GM12878 (cell line): Measurements from ENCODE around the gene CSTF2T. TPM values are rescaled to one million over a fixed set of nuclear protein-coding genes. Genes with fewer than 3 reads are reported as not detected.

ENCODE experiments used
- ATAC-seq: fragments of 200-7000 bp; cut with Tn5 transposase; 3 replicates; pipeline ENCODE4 v1.9.1; 2020; ENCODE audit warnings: mild to moderate bottlenecking, moderate library complexity
- BruUV-seq: library from RNA; stranded (reverse); fragments of 400-500 nt; replicated peaks from 2 replicates; lab custom pipeline; 2021; lab: Mats Ljungman, UMichigan
- CTCF ChIA-PET: fragments of 300-600 bp; sonication (Branson Sonifier 250); formaldehyde crosslinking; extraction: SDS; loops from one replicate; lab custom pipeline; 2021; ENCODE audit warnings: inconsistent platforms; lab: Yijun Ruan, JAX
- POLR2A ChIA-PET: fragments of 350-600 bp; formaldehyde crosslinking; extraction: SDS; loops from one replicate; lab custom pipeline; 2021; ENCODE audit warnings: inconsistent platforms; lab: Charles Lee
- RAD21 ChIA-PET: fragments of 300-600 bp; sonication (Branson Sonifier 250); formaldehyde crosslinking; loops from one replicate; lab custom pipeline; 2023; ENCODE audit warnings: antibody characterized with exemption; ENCODE audit not compliant: unreplicated experiment; lab: Charles Lee
- SMC1A ChIA-PET: fragments of 300-600 bp; sonication (Branson Sonifier 250); formaldehyde crosslinking; loops from one replicate; lab custom pipeline; 2023; ENCODE audit not compliant: unreplicated experiment, uncharacterized antibody; lab: Charles Lee
- DNase-seq: peaks from one replicate; pipeline ENCODE4 v3.0.0-alpha.2; 2011; ENCODE audit warnings: low read depth, low spot score
- FAIRE-seq: peaks from 3 replicates; lab custom pipeline; 2011; peaks lifted over from hg19 to GRCh38; lab: Jason Lieb, UNC
- H2AFZ ChIP-seq: 2 replicates; pipeline ENCODE4 v1.6.0; 2011; ENCODE audit warnings: low read depth, low read length, control low read depth; ENCODE audit not compliant: control insufficient read depth
- H3K27ac ChIP-seq: 2 replicates; pipeline ENCODE4 v1.5.1; 2011; ENCODE audit warnings: control low read depth; ENCODE audit not compliant: control insufficient read depth, insufficient read depth
- H3K27me3 ChIP-seq, 2 experiments: replicated peaks in 1 of 2; 2 replicates each; pipeline versions ENCODE4 v1.6.0 to v1.6.1; 2011; ENCODE audit warnings: low read length in 1 of 2; ENCODE audit not compliant: control insufficient read depth in 2 of 2, insufficient read depth in 2 of 2
- H3K36me3 ChIP-seq, 2 experiments: 2 replicates each; pipeline ENCODE4 v1.5.1; 2011; ENCODE audit warnings: low read length in 1 of 2; ENCODE audit not compliant: control insufficient read depth in 2 of 2, insufficient read depth in 2 of 2
- H3K4me1 ChIP-seq: 2 replicates; pipeline ENCODE4 v1.6.1; 2011; ENCODE audit warnings: mild to moderate bottlenecking, low read length, moderate library complexity, mixed read lengths; ENCODE audit not compliant: control insufficient read depth, insufficient read depth
- H3K4me2 ChIP-seq: 2 replicates; pipeline ENCODE4 v1.6.0; 2011; ENCODE audit warnings: control low read depth; ENCODE audit not compliant: control insufficient read depth, insufficient read depth
- H3K4me3 ChIP-seq: fragments of 200-600 bp; sonication (generic); 2 replicates; pipeline ENCODE4 v1.5.1; 2016
- H3K79me2 ChIP-seq: 2 replicates; pipeline ENCODE4 v1.6.0; 2011; ENCODE audit warnings: low read length; ENCODE audit not compliant: control insufficient read depth, insufficient read depth
- H3K9ac ChIP-seq: 2 replicates; pipeline ENCODE4 v1.8.0; 2011; ENCODE audit warnings: low read length, control low read depth, mixed read lengths; ENCODE audit not compliant: control insufficient read depth, insufficient read depth
- H3K9me3 ChIP-seq: replicated peaks from 3 replicates; pipeline ENCODE4 v1.5.1; 2011; ENCODE audit warnings: mild to moderate bottlenecking, low read length; ENCODE audit not compliant: control insufficient read depth, insufficient read depth
- H4K20me1 ChIP-seq: 2 replicates; pipeline ENCODE4 v1.6.0; 2011; ENCODE audit not compliant: control insufficient read depth, insufficient read depth
- BHLHE40 ChIP-seq, 2 experiments: fragments of 450-650 bp in 1 of 2; IDR thresholded peaks; 2 replicates each; pipeline ENCODE4 v1.6.1; 2011 to 2017; ENCODE audit warnings: low read depth in 2 of 2, borderline replicate concordance in 1 of 2, improper control_type of control experiment in 1 of 2, low read length in 1 of 2, mild to moderate bottlenecking in 1 of 2
- CHD2 ChIP-seq: IDR thresholded peaks from 2 replicates; pipeline ENCODE4 v1.6.1; 2011; ENCODE audit warnings: low read depth, low read length, improper control_type of control experiment, borderline replicate concordance
- FOS ChIP-seq: IDR thresholded peaks from 3 replicates; pipeline ENCODE4 v1.6.1; 2011; ENCODE audit warnings: borderline replicate concordance; ENCODE audit not compliant: insufficient read length; ENCODE audit errors: extremely low read depth
- GABPA ChIP-seq: IDR thresholded peaks from 2 replicates; pipeline ENCODE4 v1.6.1; 2014; ENCODE audit warnings: antibody characterized with exemption, low read depth, mild to moderate bottlenecking, inconsistent platforms
- IKZF2 ChIP-seq, 2 experiments: fragments of 450-650 bp; IDR thresholded peaks; 2 replicates each; pipeline ENCODE4 v1.6.1; 2017; ENCODE audit warnings: mild to moderate bottlenecking in 2 of 2, moderate library complexity in 2 of 2
- POU2F2 ChIP-seq: IDR thresholded peaks from 3 replicates; pipeline ENCODE4 v1.6.1; 2011; ENCODE audit warnings: low read depth, mild to moderate bottlenecking, low read length, borderline replicate concordance
- SIN3A ChIP-seq: IDR thresholded peaks from 2 replicates; pipeline ENCODE4 v1.6.1; 2012; ENCODE audit warnings: low read depth, low read length, improper control_type of control experiment
- SMC3 ChIP-seq: IDR thresholded peaks from 2 replicates; pipeline ENCODE4 v1.6.1; 2011; ENCODE audit warnings: low read length, improper control_type of control experiment, borderline replicate concordance
- WGBS: methylation state at CpG from one replicate; pipeline ENCODE4 v1.1.6; 2016; ENCODE audit warnings: low lambda C conversion rate; ENCODE audit not compliant: insufficient replicate concordance, insufficient coverage; ENCODE audit errors: missing lambda C conversion rate; 5-methylcytosine and 5-hydroxymethylcytosine counted together
- in situ Hi-C: fragments of 300-500 bp; cut with MboI; formaldehyde crosslinking; loops from 9 replicates; pipeline ENCODE4 v1.14.3; 2018; ENCODE audit warnings: mixed read lengths
- intact Hi-C: fragments of 100-400 bp; cut with micrococcal nuclease; formaldehyde crosslinking; loops from one replicate; pipeline ENCODE4 v1.14.2; 2022; ENCODE audit not compliant: unreplicated experiment
- polyA plus RNA-seq, 11 experiments: library from polyadenylated mRNA; depleted of rRNA in 4 of 11; unstranded in 6 of 11; stranded (reverse) in 5 of 11; fragments of >200 nt; fragmentation: Nextera tagmentation in 4 of 11; fragmentation: Illumina TruSeq in 1 of 11; extraction: Ambion mirVana in 4 of 11; extraction: Trizol in 1 of 11; gene quantifications; 1 replicate in 1 of 11; 2 replicates in 10 of 11; pipeline versions ENCODE4 v1.2.1 to v1.2.3, GENCODE V29; 2011 to 2016; ENCODE audit warnings: inconsistent platforms in 2 of 11, missing spikeins in 2 of 11, low read depth in 1 of 11
- total RNA-seq, 4 experiments: library from RNA; depleted of rRNA in 3 of 4; stranded (reverse); fragments of >200 nt in 3 of 4; fragmentation: Illumina TruSeq in 1 of 4; extraction: Trizol in 1 of 4; gene quantifications; 2 replicates each; pipeline versions ENCODE4 v1.2.1 to v1.2.3, GENCODE V29; 2013 to 2021

Gene CSTF2T
- total and polyA plus RNA-seq, 10 of the 15 experiments (the other 5 are each of a cell fraction or from before 2014, with no cell fraction given) = 6.8 to 23.8 (median 14.3) TPM

DNA sequence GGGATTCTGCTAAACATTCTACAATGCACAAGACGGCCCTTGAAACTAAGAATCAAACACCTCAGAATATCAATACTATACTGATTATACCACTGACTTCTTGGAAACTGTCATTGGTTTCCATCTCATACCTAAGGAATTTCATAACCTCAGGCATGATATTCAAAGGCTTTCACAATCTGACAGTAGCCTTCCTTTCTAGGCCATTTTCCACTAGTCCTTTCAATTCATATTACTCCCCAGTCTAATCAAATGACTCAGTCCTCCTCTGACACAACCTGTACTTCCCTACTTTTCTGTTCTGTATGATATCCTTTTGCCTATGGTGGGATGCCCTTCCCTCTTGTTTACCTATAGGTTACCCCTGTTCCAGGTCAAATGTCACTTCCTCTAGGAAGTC is 48.3 kb downstream of the CSTF2T start (continued):
- TF ChIP-seq FOS = no peak
- no peak for TF ChIP-seq BHLHE40 (IDR thresholded peaks at IDR 0.05; ENCODE audit: borderline replicate concordance in 1 of 2, low read depth in 2 of 2, low read length in 1 of 2)
- TF ChIP-seq SMC3 = no peak
- no peak for TF ChIP-seq IKZF2 (IDR thresholded peaks at IDR 0.05)
- TF ChIP-seq GABPA = no peak
- no peak for TF ChIP-seq POU2F2
- no peak for TF ChIP-seq CHD2

DNA sequence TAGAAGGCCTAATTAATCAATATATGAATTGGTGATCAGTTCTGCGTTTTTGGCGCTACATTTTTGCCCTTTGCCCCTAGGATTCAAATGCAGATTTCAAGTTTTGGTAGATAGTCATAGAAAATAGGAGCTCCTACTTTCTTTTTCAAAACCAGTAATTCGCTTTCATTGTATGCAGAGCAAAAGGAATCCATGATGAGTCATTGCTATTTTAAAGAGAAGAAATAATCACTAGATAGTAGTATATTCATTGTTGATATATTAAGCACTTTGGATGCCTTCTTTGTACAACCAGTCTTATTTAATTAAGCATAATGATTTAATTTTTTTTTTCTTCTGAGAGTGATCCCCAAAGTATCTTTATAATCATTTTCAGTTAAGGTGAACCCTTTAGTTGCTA is 50.3 kb downstream of the CSTF2T start:
- H3K9ac ChIP-seq = no peak overlapping the region
- H3K9me3 ChIP-seq = no peaks in the 10 kb centered on the region
- CTCF ChIA-PET = no interaction called here
- H3K36me3 ChIP-seq = no peaks in the 10 kb centered on the region
- intact Hi-C loops = no loop called here
- SMC1A ChIA-PET = no interaction called here
- no peak for TF ChIP-seq SIN3A
- WGBS = 52% methylated on average over 3 of the region's 3 CpGs
- no peak overlapping the region for H2AFZ ChIP-seq
- POLR2A ChIA-PET = no interaction called here
- RAD21 ChIA-PET = no interaction called here
- FAIRE-seq = no peak
- no peaks in the 10 kb centered on the region for H3K79me2 ChIP-seq
- H3K27ac ChIP-seq = no peak overlapping the region
- no TSS peak for BruUV-seq
- DNase-seq = no peak
- no peaks in the 10 kb centered on the region for H3K27me3 ChIP-seq
- H3K4me3 ChIP-seq = no peak overlapping the region
- H3K4me1 ChIP-seq = no peaks in the 10 kb centered on the region
- ATAC-seq = no peak
- in situ Hi-C loops = no loop called here
- no peaks in the 10 kb centered on the region for H4K20me1 ChIP-seq
- H3K4me2 ChIP-seq = no peak overlapping the region
